Hematopoietic multipotent progenitor cell treated with erythropoietin and hydrocortisone succinate and interleukin-3 and kit ligand, for 17 days (in vitro differentiated cells): ENCODE results near the gene PMVK.
A peak's percentile ranks its signal among the peaks of the same experiment; 100 is the strongest.
"Not testable (repeated sequence)": the region's sequence is repeated elsewhere in the genome, so short reads cannot be mapped to it uniquely, and the experiment has no call there.

Source experiments
- DNase-seq: peaks from one replicate; pipeline ENCODE4 v3.0.0-alpha.2; 2015; ENCODE audit warnings: low spot score

PMVK gene

DNA sequence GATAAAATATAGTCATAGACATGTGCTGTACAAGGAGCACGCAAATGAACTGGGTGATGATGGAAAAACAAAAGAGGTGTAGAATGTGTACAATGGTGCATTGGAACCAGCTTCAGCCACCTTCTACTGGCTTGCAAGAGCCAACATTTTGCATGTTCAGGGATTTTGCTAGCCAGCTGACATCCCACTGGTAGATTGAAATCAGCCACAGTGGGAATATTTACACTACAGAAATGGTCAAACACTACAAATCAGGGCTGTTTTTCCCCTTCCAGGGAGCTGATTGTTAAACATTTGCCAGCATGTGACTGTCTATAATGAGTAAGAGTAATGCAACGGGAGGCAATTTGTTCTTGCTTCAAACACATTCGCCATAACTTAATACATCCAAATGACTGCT lies 23.2 kb downstream of the PMVK start:
- no peak for DNase-seq

DNA sequence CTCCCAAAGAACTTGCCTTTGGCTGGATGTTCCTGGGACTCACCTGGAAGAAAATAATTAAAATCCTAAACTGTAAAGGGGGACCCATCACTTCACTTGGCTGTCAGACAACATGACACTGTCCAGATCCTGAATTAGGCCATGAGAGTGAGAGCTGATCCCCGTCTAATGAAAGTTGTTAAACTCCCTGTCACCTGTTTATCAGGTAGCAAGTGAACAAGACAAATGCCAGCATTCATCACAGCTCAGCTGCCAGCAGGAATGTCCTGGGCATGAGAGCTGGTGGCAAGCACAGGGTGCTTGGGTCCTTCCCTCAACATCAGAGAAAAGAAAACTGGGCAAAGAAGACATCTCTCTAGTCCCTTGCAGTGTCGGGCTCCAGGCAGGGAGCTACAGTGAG lies 23.8 kb downstream of the PMVK start:
- DNase-seq: no peak

DNA sequence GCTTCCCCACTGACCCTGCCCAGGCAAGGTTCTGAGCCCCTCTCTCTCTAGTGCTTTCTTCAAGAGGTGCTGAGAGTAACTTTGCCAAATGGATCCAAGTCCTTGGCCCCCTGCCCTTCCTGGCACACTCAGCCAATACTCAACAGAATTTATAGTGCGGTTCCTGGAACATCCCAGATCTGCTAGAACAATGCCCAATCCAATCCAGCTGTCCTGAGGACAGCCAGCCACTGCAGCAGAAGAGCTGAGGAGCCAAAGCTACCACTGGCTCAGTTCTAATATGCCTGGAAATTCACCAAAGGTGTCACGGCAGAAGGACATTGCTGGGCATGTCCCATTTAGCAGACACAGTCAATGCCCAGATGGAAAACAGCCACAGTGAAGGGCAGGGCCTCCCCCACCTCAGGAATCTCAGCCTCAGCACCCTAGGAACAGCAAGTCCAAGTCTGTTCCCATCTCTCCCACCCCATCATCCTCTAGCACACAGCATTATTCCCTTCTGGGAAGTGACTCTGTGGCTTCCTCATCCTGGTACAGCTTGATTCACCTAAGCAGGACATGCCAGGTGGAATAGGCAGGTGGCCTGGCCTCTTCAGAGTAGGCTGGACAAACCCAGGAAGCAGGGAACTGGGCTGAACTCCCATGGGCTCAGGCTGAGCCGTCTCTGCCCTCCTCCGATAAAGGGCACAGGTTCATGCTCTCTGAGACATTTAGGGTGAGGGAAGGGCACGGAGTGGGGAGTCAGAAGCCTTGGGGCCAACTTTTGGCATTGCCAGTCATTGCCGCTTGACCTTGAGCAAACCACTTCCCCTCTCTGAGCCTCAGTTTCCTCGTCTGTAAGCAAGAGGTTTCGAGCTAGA lies 24.6 kb downstream of the PMVK start:
- no peak for DNase-seq

DNA sequence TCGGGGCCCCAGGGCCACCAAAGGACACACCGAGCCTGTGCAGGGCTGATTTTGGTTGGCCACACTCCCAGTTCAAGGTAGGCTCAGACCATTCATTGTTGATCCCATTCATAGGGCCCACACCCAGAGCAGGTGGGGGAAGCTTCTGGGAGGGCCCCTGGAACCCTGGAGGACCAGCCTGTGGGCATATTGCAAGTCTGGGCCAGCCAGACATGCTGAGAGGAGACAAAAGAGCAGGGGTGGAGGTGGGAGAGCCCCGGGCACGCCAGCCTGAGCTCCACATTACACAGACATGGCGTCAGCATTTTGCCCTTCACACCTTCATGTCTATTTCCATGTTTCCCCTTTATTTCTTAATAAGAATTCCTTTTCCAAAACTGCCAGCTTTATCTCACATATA lies 25.7 kb downstream of the PMVK start:
- no peak for DNase-seq

DNA sequence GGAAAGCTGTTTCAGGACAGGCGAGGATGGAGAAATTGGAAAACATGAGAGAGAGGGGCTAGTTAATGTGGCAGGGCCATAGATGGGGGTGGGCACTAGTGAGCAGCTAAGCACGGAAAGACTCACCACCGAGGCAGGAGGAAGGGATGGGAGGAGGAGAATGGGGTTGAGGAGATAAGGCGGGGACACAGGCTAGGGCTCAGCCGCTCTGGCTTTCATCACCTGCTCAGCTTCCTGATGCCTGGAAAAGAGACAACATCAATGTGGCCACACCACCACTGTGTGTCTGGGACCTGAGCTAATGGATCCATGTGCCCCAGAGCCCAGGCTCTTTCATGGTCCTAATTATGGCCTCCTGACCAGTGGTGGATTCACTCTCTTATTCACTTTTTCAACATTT lies 27.6 kb downstream of the PMVK start:
- no peak for DNase-seq

DNA sequence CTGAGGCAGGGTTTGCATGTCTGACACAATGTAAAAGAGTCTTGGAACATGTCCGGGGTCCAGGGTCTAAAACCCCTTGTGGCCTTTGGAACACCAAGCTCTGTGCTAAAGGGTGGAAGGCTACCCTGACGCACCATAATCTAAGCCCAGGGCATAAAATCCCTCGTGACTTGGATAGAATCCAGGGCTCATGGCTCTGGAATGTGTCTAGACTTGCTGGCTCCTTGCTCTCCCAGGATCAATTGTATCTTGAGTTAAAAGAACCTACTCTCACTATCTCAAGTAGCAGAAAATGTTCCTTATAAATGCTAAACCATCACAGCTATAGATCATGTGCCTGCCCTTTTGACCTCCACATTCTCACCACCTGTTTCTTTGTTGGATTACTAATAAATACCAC lies 28.4 kb downstream of the PMVK start:
- DNase-seq: not testable (repeated sequence)

DNA sequence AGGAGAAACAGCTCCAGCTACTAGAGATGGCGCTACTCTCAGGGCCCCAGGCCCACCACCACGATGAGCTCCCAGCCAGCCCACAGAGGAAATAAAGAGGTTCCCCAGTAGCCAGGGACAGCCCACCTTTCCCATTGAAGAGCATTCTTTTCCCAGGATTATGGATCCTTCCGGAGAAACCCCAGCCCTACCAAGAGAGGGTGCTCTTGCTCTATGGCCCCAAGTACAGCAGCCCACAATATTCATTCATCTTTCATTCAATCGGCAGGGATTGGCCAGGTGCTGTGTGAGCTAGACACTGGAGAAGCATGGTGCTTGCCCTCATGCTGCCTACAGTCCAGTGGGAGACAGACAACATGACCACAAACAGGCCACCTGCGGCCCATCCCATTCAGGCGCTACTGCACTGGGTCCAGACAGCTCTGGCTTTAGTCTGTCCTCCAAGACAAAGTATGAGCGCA lies 29.9 kb downstream of the PMVK start:
- peak; percentile 46 for DNase-seq

DNA sequence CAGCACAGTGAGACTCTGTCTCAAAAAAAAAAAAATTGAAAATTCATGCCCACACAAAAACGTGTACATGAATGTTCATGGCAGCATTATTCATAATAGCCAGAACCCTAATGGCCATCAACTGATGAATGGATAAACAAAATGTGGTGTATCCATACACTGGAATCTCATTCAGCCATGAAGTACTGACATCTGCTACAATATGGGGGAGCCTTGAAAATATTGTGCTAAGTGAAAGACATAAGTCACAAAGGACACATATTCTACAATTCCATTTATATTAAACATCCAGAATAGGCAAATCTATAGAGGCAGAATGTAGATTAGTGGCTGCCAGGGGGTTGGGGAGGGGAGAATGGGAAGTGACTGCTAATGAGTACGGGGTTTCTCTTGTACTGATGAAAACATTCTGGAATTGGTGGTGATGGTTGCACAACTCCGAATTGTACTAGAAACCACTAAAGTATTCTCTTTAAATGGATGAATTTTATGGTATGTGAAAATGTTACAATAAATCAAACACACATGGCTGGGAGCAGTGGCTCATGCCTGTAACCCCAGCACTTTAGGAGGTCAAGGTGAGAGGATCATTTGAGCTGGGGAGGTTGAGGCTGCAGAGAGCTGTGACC lies 33.5 kb downstream of the PMVK start:
- DNase-seq: no peak

DNA sequence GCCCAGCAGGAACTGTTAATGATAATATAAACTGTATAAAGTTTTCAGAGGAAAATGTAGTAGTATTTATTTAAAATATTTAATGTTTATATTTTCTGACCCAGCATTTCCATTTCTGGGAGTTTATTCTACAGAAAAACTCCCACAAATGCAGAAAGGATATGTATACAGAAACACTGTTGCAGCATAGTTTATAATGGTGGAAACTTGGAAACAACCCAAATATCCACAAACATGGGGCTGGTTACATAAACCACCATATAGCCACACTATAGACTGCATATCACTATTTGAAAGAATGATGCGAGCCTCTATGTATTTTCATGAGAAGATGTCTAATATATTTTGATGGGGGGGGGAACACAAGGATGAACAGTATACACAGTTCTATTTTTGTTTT lies 34.9 kb downstream of the PMVK start:
- DNase-seq: no peak

DNA sequence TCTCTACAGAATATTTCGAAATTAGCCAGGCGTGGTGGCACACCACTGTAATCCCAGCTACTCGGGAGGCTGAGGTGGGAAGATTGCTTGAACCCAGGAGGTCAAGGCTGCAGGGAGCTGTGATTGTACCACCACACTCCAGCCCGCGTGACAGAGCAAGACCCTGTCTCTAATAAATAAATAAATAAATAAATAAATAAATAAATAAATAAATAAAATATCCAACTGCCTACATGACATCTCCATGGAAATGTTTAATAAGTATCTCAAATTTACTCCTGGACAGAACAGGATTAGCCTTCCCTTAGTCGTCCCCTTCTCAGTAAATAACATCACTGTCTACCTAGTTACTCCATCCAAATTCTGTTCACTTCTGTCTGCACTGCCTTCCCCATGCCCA lies 37.5 kb downstream of the PMVK start:
- no peak for DNase-seq

DNA sequence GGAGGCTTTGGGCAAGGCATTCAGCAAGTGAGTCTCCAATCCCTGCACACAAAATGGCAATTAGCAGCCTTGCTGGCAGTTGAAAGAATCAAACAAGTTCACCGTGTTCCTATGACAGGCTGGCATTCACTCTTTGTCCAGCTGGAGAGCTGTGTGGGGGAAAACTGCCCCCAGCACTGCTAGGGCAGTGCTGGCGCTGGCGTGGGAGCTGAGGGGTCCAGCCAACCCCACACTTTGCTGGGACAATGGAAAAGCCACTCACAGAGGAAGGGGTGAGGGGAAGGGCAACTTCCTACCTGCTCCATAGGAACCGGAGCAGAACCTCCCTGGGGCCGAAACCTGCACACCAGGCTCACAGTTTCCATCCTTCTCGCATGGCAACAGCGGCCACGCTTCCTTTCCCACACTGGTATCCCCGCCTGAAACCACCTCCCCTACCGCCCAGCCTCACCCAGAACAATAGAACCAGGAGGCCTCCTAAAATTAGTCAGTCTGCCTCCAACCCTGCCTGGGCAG lies 39.7 kb downstream of the PMVK start:
- DNase-seq: no peak

DNA sequence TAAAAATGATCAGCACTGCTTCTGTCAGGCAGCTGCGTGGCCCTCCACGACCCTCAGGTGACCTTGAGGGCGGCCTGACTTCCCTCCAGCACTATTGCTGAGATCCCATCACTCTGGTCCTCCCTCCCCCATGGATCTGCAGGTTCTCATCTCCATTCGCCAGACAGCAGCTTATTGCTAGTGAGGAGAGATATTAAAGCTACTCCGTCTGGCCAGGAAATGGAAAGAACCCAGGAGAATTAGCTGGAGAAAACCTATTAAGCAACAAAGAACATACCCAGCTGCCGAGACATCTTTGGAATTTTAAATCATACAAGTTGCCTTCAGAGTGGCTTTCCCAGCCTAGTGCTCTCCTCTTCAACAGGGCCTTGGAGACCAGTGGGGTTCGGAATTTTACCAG lies 40.7 kb downstream of the PMVK start:
- no peak for DNase-seq

DNA sequence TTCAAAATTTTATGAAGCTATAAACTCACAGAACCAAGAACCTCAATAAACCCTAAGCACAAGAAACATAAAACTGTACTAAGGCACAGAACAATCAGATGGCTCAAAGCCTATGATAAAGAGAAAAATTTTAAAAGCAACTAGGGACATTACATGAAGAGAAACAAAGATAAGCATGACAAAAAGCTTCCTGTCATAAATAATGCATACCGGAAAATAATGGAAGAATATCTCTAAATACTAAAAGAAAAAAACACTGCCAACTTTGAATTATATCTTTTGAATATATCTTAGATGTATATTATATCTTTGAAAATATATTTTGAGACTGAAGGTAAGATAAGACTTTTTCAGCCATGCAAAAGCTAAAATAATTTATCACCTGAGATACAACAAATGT lies 45.1 kb downstream of the PMVK start:
- DNase-seq: no peak

DNA sequence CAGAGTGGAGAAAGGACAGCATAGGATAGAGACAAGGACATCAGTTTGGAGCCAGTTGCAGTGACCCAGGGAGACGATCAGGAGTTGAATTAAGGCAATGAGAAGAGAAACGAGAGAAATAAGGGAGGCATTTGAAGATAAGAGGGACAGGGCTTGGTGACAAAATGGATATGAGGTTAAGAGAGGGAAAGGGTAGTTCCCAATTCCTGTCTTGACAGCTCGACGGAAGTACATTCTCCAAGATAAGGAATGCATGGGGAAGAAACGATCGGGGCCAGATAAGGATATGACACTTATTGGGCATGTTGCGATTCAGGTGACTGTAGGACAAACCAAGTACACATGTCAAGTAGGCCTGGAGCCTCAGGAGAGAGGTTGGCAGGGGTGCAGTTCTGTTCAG lies 47.8 kb downstream of the PMVK start:
- no peak for DNase-seq

DNA sequence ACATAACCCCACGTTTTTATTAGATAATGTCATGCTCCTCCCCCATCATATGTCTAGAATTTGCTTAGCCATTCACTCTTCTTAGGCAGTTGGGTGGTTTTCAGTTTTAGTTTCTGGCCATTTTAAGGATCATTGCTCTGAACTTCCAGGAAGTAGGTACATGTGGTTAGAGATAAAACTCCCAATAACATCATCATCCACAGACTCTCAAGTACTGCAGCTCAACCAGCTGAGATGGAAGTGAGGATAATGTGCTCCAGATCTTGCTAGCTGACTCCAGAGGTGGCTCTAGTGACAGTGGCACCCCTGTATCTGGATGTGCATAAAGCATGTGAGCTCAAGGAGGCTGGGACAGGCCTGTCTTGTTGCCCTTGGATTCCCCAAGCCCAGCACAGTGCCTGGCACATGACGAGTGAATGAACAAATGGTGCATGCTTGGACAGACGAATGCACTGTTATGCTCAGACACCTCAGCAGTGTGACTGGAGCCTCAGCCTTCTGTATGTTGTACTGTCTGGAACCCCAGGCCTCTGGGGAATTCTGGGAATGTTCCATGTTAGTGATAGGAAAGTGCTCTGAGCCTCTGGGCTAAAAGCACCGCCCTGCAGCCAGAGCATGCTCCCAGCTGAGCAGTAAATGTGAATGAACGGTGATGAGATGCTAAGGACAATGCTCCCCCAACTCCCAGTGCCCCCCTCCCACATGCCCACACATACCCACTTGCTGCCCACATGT lies 50.1 kb downstream of the PMVK start:
- DNase-seq: no peak

DNA sequence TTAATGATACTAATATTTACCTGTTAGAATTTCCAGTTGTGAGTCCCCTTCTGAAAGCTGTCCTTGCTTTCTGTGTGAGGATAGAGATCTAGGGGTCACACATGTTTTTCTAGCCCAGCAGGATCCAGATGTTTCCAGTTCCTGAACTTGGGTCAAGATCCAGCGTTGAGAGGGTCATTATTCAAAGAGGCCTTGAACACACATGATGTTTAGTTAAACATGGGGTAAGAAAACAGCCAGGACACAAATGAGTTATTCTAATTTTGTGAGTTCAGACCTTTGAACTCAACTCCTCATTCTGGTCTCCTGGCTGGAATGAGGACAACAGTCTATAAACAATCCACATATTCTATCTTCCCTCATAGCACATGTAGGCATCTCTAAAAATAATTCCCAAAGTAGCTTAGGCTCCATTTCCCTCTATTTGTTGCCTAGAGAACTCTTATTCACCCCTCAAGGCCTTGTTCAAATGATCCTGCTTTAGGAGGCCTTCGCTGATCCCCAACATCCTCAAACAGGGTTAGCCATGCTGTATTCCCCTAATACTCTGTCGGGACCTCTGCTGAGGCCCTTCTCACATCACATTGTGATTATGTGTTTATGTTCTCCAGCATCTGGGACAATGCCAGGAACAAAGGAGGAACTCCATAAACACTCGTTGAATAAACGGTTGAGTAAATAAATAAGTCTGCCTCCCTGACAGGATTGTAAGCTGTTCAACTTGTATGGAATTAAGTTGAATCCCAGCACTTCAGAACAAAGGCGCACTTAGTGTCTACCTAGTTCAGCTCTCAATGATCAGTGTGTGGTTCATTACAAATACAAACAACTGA lies 51.4 kb downstream of the PMVK start:
- no peak for DNase-seq

DNA sequence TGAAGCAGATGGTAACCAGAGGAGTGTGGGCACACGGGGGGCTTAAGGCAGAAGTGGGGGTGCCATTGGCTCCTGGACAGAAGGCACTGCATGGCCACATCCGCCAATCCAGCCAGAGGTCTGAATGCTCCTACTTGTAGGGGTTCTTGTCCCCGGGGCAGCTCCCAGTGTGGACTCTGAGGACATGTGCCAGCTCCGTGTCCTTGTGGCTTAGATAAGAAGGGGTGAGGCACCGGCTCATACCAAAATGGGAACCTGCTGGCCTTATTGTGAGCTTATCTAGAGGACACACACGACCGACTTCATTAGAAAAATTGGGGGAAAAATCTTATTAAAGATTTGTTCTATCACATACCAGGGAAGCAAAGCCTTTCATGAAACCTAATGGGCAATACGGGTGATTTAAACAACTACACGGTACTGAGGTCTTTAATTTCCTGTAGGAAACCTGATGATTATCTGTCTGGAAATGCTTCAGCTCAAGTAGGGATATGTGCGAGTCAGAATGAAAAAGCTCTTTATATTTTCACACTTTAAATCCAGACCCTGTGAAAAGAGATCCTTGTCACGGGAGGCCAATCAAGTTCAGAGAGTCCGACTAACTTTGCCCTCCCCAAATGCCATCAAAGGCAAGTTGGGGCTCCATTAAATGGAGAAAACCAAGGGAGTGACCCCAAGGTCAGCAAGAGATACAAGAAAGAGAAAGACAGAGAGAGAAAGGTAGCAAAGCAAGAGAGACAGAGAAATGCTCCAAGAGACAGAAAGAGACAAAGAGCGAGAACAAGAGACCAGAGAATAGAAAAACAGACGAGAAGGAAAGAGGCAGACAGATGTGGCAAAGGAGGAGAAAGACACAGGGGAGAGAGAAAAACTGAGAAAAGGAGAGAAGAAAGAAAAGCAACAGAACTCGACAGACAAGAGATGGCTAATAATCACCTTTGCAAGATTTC lies 52.3 kb downstream of the PMVK start:
- DNase-seq: no peak

DNA sequence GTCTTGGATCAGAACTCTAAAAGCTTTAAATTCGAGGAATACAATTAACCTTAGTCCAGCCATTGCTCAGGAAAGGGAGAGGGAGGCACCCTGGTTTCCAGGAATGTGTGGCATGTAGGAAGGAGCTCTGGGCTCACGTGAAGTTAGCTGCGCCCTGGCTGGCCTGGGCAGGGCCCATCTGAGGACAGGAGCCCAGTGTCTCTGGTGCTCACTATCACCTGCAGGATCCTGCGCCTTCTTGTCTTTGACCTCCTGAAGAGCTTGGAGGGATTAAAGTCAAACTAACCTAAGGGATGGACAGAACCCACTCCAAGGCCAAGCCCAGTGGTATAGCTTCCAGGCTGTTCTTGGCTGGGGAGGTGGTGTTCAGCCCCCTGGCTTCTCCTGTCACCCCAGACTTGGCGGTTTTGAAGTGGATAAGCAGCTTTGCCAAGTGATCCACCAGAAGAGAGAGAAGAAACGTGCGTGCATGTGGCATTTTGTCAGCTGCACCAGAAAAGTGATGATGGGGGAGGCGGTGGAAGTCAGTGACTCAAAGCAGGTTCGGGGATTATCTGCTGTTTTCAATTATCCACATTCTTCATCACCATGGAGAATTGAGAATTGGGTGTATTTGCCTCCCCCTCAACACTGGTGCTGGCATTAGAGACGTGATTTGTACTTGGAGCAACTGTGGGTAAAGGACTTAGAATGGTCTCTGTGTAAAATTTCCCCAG lies 54.5 kb downstream of the PMVK start:
- DNase-seq: no peak

DNA sequence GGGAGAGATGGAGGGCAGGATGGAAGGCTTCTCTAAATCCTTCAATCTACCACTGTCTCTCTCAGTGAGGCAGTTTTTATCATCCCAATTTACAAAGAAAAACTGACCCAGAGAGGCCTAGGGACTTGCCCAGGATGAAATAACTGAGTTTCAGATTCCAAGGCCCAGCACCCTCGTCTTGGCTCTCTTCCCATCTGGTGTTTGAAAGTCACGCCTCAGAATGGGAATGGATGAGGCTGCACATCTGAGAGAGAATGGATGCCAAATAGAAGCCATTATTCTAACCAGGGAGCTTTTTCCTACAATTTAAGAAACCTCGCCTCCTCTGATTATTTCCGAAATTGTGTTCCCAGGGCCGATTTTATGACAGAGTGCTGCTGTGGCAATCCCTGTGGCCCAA lies 55.8 kb downstream of the PMVK start:
- no peak for DNase-seq

DNA sequence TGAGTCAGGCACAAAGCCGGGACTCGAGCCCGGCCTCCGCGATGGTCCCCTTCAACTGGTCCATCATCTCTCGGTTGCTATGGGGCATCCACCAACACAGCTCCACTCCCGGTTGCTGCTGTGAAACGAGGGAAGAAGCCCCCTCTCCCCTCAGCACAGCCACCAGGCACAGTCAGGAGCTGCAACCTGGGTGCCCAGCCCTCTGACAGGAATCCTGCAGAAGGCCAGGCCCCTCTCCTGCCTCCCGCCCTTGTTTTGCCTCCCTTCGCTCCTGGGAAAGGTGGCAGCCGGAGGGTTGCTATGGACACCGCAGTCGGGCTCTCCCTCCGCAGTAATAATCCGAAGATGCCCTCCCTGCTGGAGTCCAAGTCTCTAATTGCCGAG lies 57.5 kb downstream of the PMVK start:
- no peak for DNase-seq
